ENCODE results near the gene C2CD2. TPM values are rescaled to one million over a fixed set of nuclear protein-coding genes. Genes with fewer than 3 reads are reported as not detected.
A peak's percentile ranks its signal among the peaks of the same experiment; 100 is the strongest.

Gene C2CD2
- total RNA-seq, 1 donor from 2014 or later = 34.3 TPM

DNA sequence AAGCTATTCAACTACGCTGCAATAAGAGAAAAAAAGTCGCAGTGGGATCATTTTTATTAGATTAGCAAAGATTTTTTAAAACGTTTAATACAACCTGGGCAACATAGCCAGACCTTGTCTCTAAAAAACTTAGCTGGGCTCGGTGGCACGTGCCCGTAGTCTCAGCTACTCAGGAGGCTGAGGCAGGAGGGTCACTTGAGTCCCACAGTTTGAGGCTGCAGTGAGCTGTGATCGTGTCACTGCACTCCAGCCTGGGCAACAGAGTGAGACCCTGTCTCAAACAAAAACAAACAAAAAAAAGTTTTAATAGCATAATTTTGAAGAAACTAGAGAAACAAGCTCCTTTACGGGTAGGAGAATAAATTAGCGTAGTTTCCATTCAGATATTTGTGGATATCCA lies 73.7 kb downstream of the C2CD2 start:
- Mint-ChIP-seq H3K27ac (ENCODE audit: unreplicated experiment) (no peak overlapping the region), H3K4me3 (ENCODE audit: unreplicated experiment) (no peak overlapping the region)
- no peak for DNase-seq (ENCODE audit: low spot score)

GRCh38 chr21:41879190-41879998 lies 74.4 kb downstream of the C2CD2 start, which contains the start of gene PRDM15:
PRDM15 (minus strand) TSS chr21:41879344; CDS start chr21:41860363, 18,981 bp downstream.
- Mint-ChIP-seq H3K36me3 (ENCODE audit: low read depth, unreplicated experiment) (peaks cover 5% of the 10 kb centered on the region), H3K27ac (ENCODE audit: unreplicated experiment) (peak within 1 kb of the TSS; percentile 92), H3K27me3 (ENCODE audit: unreplicated experiment) (peaks cover 13% of the 10 kb centered on the region), H3K4me3 (ENCODE audit: unreplicated experiment) (peak within 1 kb of the TSS; percentile 93), H3K4me1 (ENCODE audit: unreplicated experiment) (peaks cover 3% of the 10 kb centered on the region), H3K9me3 (ENCODE audit: unreplicated experiment) (no peaks in the 10 kb centered on the region)
- peak; percentile 84 for DNase-seq (ENCODE audit: low spot score)
- TF ChIP-seq, protein P1, sequence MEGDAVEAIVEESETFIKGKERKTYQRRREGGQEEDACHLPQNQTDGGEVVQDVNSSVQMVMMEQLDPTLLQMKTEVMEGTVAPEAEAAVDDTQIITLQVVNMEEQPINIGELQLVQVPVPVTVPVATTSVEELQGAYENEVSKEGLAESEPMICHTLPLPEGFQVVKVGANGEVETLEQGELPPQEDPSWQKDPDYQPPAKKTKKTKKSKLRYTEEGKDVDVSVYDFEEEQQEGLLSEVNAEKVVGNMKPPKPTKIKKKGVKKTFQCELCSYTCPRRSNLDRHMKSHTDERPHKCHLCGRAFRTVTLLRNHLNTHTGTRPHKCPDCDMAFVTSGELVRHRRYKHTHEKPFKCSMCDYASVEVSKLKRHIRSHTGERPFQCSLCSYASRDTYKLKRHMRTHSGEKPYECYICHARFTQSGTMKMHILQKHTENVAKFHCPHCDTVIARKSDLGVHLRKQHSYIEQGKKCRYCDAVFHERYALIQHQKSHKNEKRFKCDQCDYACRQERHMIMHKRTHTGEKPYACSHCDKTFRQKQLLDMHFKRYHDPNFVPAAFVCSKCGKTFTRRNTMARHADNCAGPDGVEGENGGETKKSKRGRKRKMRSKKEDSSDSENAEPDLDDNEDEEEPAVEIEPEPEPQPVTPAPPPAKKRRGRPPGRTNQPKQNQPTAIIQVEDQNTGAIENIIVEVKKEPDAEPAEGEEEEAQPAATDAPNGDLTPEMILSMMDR (IDR thresholded peaks at IDR 0.05; ENCODE audit: unreplicated experiment) = no peak

More for the DNA sequence above, 73.7 kb downstream of the C2CD2 start:
- TF ChIP-seq, protein P1 (IDR thresholded peaks at IDR 0.05; ENCODE audit: unreplicated experiment) = no peak
- H3K4me1 Mint-ChIP-seq (ENCODE audit: unreplicated experiment) = peaks cover 3% of the 10 kb centered on the region
- peaks cover 5% of the 10 kb centered on the region for H3K36me3 Mint-ChIP-seq (ENCODE audit: low read depth, unreplicated experiment)
- peaks cover 13% of the 10 kb centered on the region for H3K27me3 Mint-ChIP-seq (ENCODE audit: unreplicated experiment)
- no peaks in the 10 kb centered on the region for H3K9me3 Mint-ChIP-seq (ENCODE audit: unreplicated experiment)

GRCh38 chr21:41878831-41879189 lies 75.0 kb downstream of the C2CD2 start:
- peaks cover 13% of the 10 kb centered on the region for H3K27me3 Mint-ChIP-seq (ENCODE audit: unreplicated experiment)
- H3K4me1 Mint-ChIP-seq (ENCODE audit: unreplicated experiment) = peaks cover 3% of the 10 kb centered on the region
- TF ChIP-seq, protein P1 (IDR thresholded peaks at IDR 0.05; ENCODE audit: unreplicated experiment) = no peak
- H3K27ac Mint-ChIP-seq (ENCODE audit: unreplicated experiment) = no peak overlapping the region
- no peaks in the 10 kb centered on the region for H3K9me3 Mint-ChIP-seq (ENCODE audit: unreplicated experiment)
- DNase-seq (ENCODE audit: low spot score) = peak; percentile 80
- no peak overlapping the region for H3K4me3 Mint-ChIP-seq (ENCODE audit: unreplicated experiment)
- peaks cover 5% of the 10 kb centered on the region for H3K36me3 Mint-ChIP-seq (ENCODE audit: low read depth, unreplicated experiment)

DNA sequence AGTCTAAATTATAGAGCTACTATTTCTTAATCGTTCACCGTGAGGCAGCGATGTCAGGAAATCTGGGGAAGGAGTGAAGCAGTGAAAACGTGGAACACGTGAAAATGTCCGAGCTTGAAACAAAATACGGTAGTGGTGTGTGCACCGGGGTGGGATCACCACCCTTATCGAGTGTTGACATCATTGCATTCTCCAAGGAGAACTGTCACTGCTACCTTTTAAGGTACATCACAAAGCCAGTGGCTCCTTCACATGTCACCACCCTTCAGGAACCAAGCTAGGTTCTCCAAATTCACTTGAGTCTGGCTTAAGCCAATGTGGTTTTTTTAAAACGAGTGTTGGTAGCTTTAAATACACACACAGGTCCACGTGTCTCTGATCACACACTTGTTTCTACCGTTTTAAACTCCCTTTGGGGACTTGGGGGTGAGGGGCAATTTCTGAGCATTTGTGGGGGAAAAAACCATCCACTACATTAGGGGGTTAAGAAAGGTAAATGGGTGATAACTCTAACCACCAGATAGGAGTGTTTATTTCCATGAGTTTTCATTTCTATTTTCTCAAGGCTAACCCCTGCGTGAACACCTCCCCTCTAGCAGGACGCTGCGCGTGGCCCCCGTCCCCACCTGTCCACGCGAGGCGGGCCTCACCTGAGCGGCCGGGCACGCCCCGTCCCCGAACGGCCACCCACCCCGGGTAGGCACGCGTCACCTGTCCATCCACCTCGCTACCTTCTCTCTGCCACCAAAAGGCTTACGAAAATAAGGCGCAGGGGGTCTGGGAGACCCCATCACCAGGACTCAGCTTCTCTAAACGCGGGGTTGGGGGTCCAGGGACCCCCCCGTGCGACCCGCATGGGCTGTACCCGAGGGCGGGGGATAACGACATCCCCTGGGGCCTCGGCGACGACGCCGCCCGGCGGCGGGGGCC lies 75.7 kb downstream of the C2CD2 start:
- Mint-ChIP-seq H3K27ac (ENCODE audit: unreplicated experiment) (peak overlapping the region; percentile 74), H3K4me3 (ENCODE audit: unreplicated experiment) (peak overlapping the region; percentile 93), H3K36me3 (ENCODE audit: low read depth, unreplicated experiment) (peaks cover 9% of the 10 kb centered on the region), H3K4me1 (ENCODE audit: unreplicated experiment) (peaks cover 3% of the 10 kb centered on the region), H3K27me3 (ENCODE audit: unreplicated experiment) (peaks cover 13% of the 10 kb centered on the region), H3K9me3 (ENCODE audit: unreplicated experiment) (no peaks in the 10 kb centered on the region)
- TF ChIP-seq, protein P1 (IDR thresholded peaks at IDR 0.05; ENCODE audit: unreplicated experiment) = no peak
- DNase-seq (ENCODE audit: low spot score) = no peak

All from endothelial cell (in vitro differentiated cells).